Adrenal gland (tissue), 5 donors: ENCODE measurements around the gene PIGS.

Experiments
- POLR2A ChIP-seq, 2 donors: fragments of 450-650 bp; IDR thresholded peaks; one replicate each; pipeline ENCODE4 v1.6.1; 2017; ENCODE audit warnings: antibody characterized with exemption in 2 of 2, mild to moderate bottlenecking in 2 of 2, moderate library complexity in 1 of 2
- TF ChIP-seq, protein P1 (sequence below), 6 experiments: fragments of 450-650 bp in 4 of 6; fragments of 200-600 bp in 2 of 6; sonication (generic) in 1 of 6; IDR thresholded peaks; 1 replicate in 5 of 6; 2 replicates in 1 of 6; pipeline versions ENCODE4 v1.5.1 to v1.8.0; 2016 to 2021; ENCODE audit warnings: antibody characterized with exemption in 6 of 6, mild to moderate bottlenecking in 2 of 6, moderate library complexity in 1 of 6
- donor health status: DM: no; HTN: no; CAD: no.

DNA sequence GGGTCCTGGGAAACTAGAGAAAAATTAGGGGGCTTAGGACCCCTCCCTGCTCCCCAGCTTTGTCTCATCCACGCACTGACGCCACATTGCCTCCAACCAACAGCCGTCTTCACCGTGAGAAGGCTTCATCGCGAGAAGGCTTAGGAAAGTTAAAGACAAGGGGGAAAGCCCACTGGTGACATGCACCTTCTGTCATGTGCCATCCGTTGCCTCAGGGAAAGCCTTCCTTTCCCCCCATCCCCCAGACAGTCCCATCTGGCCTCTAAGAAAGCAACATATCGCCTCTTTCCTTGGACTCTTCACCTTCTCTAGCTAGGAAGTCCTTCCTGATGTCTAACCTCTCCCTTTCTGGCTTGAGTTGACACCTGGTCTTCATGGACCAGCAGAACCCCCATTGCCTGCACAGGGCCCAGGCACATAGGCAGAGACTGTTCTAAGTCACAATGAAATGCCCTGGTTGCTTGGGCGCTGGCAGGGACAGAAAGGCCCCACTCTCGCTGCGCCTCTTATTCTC lies 63.1 kb downstream of the PIGS start:
- TF ChIP-seq, protein P1, sequence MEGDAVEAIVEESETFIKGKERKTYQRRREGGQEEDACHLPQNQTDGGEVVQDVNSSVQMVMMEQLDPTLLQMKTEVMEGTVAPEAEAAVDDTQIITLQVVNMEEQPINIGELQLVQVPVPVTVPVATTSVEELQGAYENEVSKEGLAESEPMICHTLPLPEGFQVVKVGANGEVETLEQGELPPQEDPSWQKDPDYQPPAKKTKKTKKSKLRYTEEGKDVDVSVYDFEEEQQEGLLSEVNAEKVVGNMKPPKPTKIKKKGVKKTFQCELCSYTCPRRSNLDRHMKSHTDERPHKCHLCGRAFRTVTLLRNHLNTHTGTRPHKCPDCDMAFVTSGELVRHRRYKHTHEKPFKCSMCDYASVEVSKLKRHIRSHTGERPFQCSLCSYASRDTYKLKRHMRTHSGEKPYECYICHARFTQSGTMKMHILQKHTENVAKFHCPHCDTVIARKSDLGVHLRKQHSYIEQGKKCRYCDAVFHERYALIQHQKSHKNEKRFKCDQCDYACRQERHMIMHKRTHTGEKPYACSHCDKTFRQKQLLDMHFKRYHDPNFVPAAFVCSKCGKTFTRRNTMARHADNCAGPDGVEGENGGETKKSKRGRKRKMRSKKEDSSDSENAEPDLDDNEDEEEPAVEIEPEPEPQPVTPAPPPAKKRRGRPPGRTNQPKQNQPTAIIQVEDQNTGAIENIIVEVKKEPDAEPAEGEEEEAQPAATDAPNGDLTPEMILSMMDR (IDR thresholded peaks at IDR 0.05), result no peak
- no peak for TF ChIP-seq POLR2A (IDR thresholded peaks at IDR 0.05)
